OCI-LY7 (cell line): ENCODE data around the gene DNM3.

ENCODE experiments used
- CTCF ChIP-seq: fragments of 200-600 bp; sonication (generic); conservative IDR thresholded peaks from 2 replicates; pipeline ENCODE4 v1.5.1; 2014; ENCODE audit warnings: mild to moderate bottlenecking, antibody characterized with exemption, low read length, moderate library complexity, mixed read lengths
- EZH2phosphoT487 ChIP-seq: fragments of 200-600 bp; sonication (generic); IDR thresholded peaks from 2 replicates; pipeline ENCODE4 v1.6.1; 2018; ENCODE audit warnings: low read depth, borderline replicate concordance, mild to moderate bottlenecking, mixed run types, antibody characterized with exemption, low read length, moderate library complexity, mixed read lengths

GRCh38 chr1:171879556-171879955 lies 38.3 kb downstream of the DNM3 start:
- TF ChIP-seq CTCF (no peak), EZH2phosphoT487 (no peak)
